MCF 10A (cell line): ENCODE results near the gene CCNJL. TPM values are rescaled to one million over a fixed set of nuclear protein-coding genes. Genes with fewer than 3 reads are reported as not detected.

Experiments
- BruUV-seq: library from RNA; stranded (reverse); fragments of 400-500 nt; replicated peaks from 2 replicates; lab custom pipeline; 2021; lab: Mats Ljungman, UMichigan
- CTCF ChIA-PET: fragments of 300-600 bp; sonication (Branson Sonifier 250); formaldehyde crosslinking; extraction: SDS; loops from one replicate; lab custom pipeline; 2021; ENCODE audit warnings: antibody characterized with exemption, inconsistent platforms; lab: Yijun Ruan, JAX
- POLR2A ChIA-PET: fragments of 300-600, 350-650 bp; sonication (Branson Sonifier 250); formaldehyde crosslinking; extraction: SDS; loops from one replicate; lab custom pipeline; 2020; ENCODE audit warnings: antibody characterized with exemption, inconsistent platforms; lab: Yijun Ruan, JAX
- DNase-seq: peaks from one replicate; pipeline ENCODE4 v3.0.0-alpha.2; 2018; ENCODE audit not compliant: unreplicated experiment
- H3K27ac Mint-ChIP-seq: one replicate; pipeline ENCODE4 v1.8.0; 2022; ENCODE audit warnings: mild to moderate bottlenecking, low read depth, mixed read lengths; ENCODE audit not compliant: unreplicated experiment
- H3K27me3 Mint-ChIP-seq: one replicate; pipeline ENCODE4 v1.8.0; 2022; ENCODE audit warnings: mixed read lengths; ENCODE audit not compliant: insufficient read depth, unreplicated experiment
- H3K36me3 Mint-ChIP-seq: one replicate; pipeline ENCODE4 v1.8.0; 2022; ENCODE audit warnings: mild to moderate bottlenecking, moderate library complexity, mixed read lengths; ENCODE audit not compliant: insufficient read depth, unreplicated experiment
- H3K4me1 Mint-ChIP-seq: one replicate; pipeline ENCODE4 v1.8.0; 2022; ENCODE audit warnings: mixed read lengths; ENCODE audit not compliant: insufficient read depth, unreplicated experiment
- H3K4me3 Mint-ChIP-seq: one replicate; pipeline ENCODE4 v1.8.0; 2022; ENCODE audit warnings: mild to moderate bottlenecking, moderate library complexity, mixed read lengths; ENCODE audit not compliant: unreplicated experiment
- H3K9me3 Mint-ChIP-seq: one replicate; pipeline ENCODE4 v1.8.0; 2022; ENCODE audit warnings: mixed read lengths; ENCODE audit not compliant: unreplicated experiment
- CTCF ChIP-seq: fragments of 200-600 bp; IDR thresholded peaks from one replicate; pipeline ENCODE4 v1.8.0; 2022; ENCODE audit warnings: antibody characterized with exemption, mild to moderate bottlenecking; ENCODE audit not compliant: unreplicated experiment
- intact Hi-C: fragments of 100-400 bp; cut with micrococcal nuclease; formaldehyde crosslinking; loops from 2 replicates; pipeline ENCODE4 v1.14.1; 2022
- total RNA-seq: library from RNA; stranded (reverse); gene quantifications from 2 replicates; pipeline ENCODE4 v1.2.3, GENCODE V29; 2022

Gene CCNJL
- total RNA-seq, 1 experiment from 2014 or later, result 3.6 TPM

GRCh38 chr5:160359816-160360215, 47.5 kb upstream of the CCNJL start:
- no peaks in the 10 kb centered on the region for H3K27me3 Mint-ChIP-seq
- BruUV-seq, result no TSS peak
- ChIA-PET POLR2A (interaction anchor here (0.7 kb wide), 1 partner anchor 161 kb away, joined by 3 read pairs; no protein-coding TSS in a partner anchor), CTCF (interaction anchor here (0.7 to 4.3 kb wide), 5 partner anchors 11 to 338 kb away, joined by 3 to 25 read pairs (median 4); no protein-coding TSS in a partner anchor)
- H3K4me3 Mint-ChIP-seq, result no peak overlapping the region
- H3K4me1 Mint-ChIP-seq, result peaks cover 7% of the 10 kb centered on the region
- no peak overlapping the region for H3K27ac Mint-ChIP-seq
- intact Hi-C loops, result no loop called here
- DNase-seq, result no peak
- H3K9me3 Mint-ChIP-seq, result no peaks in the 10 kb centered on the region
- no peaks in the 10 kb centered on the region for H3K36me3 Mint-ChIP-seq
- no peak for TF ChIP-seq CTCF

GRCh38 chr5:160359242-160359641, 46.9 kb upstream of the CCNJL start:
- BruUV-seq, result no TSS peak
- intact Hi-C loops, result no loop called here

GRCh38 chr5:160357861-160358411, 45.6 kb upstream of the CCNJL start:
- H3K27ac Mint-ChIP-seq, result no peak overlapping the region
- DNase-seq, result no peak

More at GRCh38 chr5:160359242-160359641, 46.9 kb upstream of the CCNJL start:
- H3K4me3 Mint-ChIP-seq, result no peak overlapping the region
- H3K4me1 Mint-ChIP-seq, result peaks cover 7% of the 10 kb centered on the region
- DNase-seq, result no peak
- ChIA-PET POLR2A (no interaction called here), CTCF (interaction anchor here (0.7 to 4.3 kb wide), 4 partner anchors 14 to 623 kb away, joined by 3 to 25 read pairs (median 8); no protein-coding TSS in a partner anchor)
- H3K36me3 Mint-ChIP-seq, result no peaks in the 10 kb centered on the region
- TF ChIP-seq CTCF, result no peak
- H3K9me3 Mint-ChIP-seq, result no peaks in the 10 kb centered on the region
- H3K27me3 Mint-ChIP-seq, result no peaks in the 10 kb centered on the region
- no peak overlapping the region for H3K27ac Mint-ChIP-seq

More at GRCh38 chr5:160357861-160358411, 45.6 kb upstream of the CCNJL start:
- BruUV-seq, result no TSS peak
- Mint-ChIP-seq H3K9me3 (no peaks in the 10 kb centered on the region), H3K4me3 (no peak overlapping the region), H3K27me3 (no peaks in the 10 kb centered on the region), H3K4me1 (peaks cover 7% of the 10 kb centered on the region), H3K36me3 (no peaks in the 10 kb centered on the region)
- CTCF ChIA-PET, result interaction anchor here (0.5 to 4.3 kb wide), 7 partner anchors 13 to 273 kb away, joined by 4 to 25 read pairs (median 5); no protein-coding TSS in a partner anchor
- TF ChIP-seq CTCF, result no peak
- POLR2A ChIA-PET, result no interaction called here
- intact Hi-C loops, result no loop called here
